DOHH2 (cell line): Measurements from ENCODE around the gene RRBP1.

Experiments
- CTCF ChIP-seq: fragments of 200-600 bp; sonication (generic); IDR thresholded peaks from one replicate; pipeline ENCODE4 v1.5.1; 2014; ENCODE audit warnings: antibody characterized with exemption, mild to moderate bottlenecking, low read depth, low read length; ENCODE audit not compliant: poor library complexity, severe bottlenecking
- EZH2phosphoT487 ChIP-seq: fragments of 200-600 bp; sonication (generic); IDR thresholded peaks from 2 replicates; pipeline ENCODE4 v1.6.1; 2017; ENCODE audit warnings: borderline replicate concordance, mild to moderate bottlenecking, antibody characterized with exemption, low read length, moderate library complexity, mixed read lengths

GRCh38 chr20:17687800-17688199, 5.8 kb upstream of the RRBP1 start:
- TF ChIP-seq CTCF (no peak), EZH2phosphoT487 (no peak)
